ENCODE measurements around the gene GAS7.

DNA sequence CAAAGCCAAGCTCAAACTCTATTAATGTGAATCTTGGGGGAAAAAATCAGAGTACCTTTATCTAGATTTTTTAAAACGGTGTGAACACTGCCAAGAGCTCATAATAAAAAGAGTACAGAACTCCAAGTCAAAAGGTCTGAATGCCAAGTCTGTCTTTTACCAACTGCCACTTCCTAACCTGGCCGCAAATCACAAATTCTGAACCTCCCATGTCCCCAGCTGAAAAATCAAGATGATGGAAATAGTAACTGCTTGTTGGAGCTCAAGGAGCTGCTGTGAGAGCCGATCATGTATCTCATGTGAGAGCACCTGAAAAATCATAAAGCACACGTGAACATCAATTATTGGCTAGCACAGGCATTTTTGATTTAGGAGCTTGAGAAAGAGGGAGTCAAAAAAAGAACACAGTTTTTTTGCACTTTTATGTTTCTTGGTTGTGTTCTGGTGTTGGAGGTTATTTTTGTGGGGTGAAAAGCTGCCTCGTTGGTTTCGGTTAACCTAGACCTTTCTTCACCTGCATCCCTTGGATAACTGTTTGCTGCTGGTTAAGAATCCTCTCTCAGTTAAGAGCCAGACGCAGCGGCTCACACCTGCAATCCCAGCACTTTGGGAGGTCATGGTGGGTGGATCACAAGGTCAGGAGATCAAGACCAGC is 50.5 kb downstream of the GAS7 start:
- TF ChIP-seq, protein P1, sequence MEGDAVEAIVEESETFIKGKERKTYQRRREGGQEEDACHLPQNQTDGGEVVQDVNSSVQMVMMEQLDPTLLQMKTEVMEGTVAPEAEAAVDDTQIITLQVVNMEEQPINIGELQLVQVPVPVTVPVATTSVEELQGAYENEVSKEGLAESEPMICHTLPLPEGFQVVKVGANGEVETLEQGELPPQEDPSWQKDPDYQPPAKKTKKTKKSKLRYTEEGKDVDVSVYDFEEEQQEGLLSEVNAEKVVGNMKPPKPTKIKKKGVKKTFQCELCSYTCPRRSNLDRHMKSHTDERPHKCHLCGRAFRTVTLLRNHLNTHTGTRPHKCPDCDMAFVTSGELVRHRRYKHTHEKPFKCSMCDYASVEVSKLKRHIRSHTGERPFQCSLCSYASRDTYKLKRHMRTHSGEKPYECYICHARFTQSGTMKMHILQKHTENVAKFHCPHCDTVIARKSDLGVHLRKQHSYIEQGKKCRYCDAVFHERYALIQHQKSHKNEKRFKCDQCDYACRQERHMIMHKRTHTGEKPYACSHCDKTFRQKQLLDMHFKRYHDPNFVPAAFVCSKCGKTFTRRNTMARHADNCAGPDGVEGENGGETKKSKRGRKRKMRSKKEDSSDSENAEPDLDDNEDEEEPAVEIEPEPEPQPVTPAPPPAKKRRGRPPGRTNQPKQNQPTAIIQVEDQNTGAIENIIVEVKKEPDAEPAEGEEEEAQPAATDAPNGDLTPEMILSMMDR (IDR thresholded peaks at IDR 0.05): no peak
- TF ChIP-seq POLR2AphosphoS5 (IDR thresholded peaks at IDR 0.05): no peak

Measured in prostate gland (tissue), 2 donors.